ENCODE results near the gene ZSCAN23.

GRCh38 chr6:28423546-28423945, 19.7 kb downstream of the ZSCAN23 start:
- no peak for TF ChIP-seq CTCF (IDR thresholded peaks at IDR 0.05)
- no peak for TF ChIP-seq POLR2AphosphoS5 (IDR thresholded peaks at IDR 0.05)
- no peak for TF ChIP-seq POLR2A (IDR thresholded peaks at IDR 0.05)
- no peak for TF ChIP-seq EP300 (IDR thresholded peaks at IDR 0.05; ENCODE audit: low read depth)

Measured in transverse colon (tissue), 4 donors.